Daoy (cell line): ENCODE measurements around the gene NQO1. TPM values are rescaled to one million over a fixed set of nuclear protein-coding genes. Genes with fewer than 3 reads are reported as not detected.

Experiments
- DNase-seq: peaks from one replicate; pipeline ENCODE4 v3.0.0-alpha.2; 2015; ENCODE audit warnings: low read depth
- total RNA-seq: library from RNA; depleted of rRNA; stranded (reverse); fragments of >200 nt; shearing (Covaris generic); gene quantifications from 2 replicates; pipeline ENCODE4 v1.2.3, GENCODE V29; 2014

NQO1 gene
- total RNA-seq, 1 experiment from 2014 or later, result 85.4 TPM

GRCh38 chr16:69707920-69708683 is 18.3 kb downstream of the NQO1 start:
- DNase-seq, result no peak

GRCh38 chr16:69706975-69707340 is 19.4 kb downstream of the NQO1 start:
- no peak for DNase-seq

GRCh38 chr16:69706256-69706974 is 19.9 kb downstream of the NQO1 start:
- no peak for DNase-seq

GRCh38 chr16:69703638-69704037 is 22.7 kb downstream of the NQO1 start:
- DNase-seq, result no peak

- no peak for DNase-seq
These were observed 24.5 kb downstream of the NQO1 start for GRCh38 chr16:69701866-69702265.

GRCh38 chr16:69701452-69701851 is 24.9 kb downstream of the NQO1 start:
- no peak for DNase-seq

GRCh38 chr16:69699915-69700314 is 26.4 kb downstream of the NQO1 start:
- DNase-seq, result no peak

GRCh38 chr16:69698404-69698803 is 28.0 kb downstream of the NQO1 start:
- no peak for DNase-seq

- no peak for DNase-seq
These were observed 32.4 kb downstream of the NQO1 start for GRCh38 chr16:69693916-69694315.

GRCh38 chr16:69691980-69692911 is 34.1 kb downstream of the NQO1 start:
- no peak for DNase-seq

GRCh38 chr16:69688589-69688988 is 37.8 kb downstream of the NQO1 start:
- no peak for DNase-seq

- no peak for DNase-seq
These were observed 46.0 kb downstream of the NQO1 start for GRCh38 chr16:69680358-69680757.

- no peak for DNase-seq
These were observed 53.2 kb downstream of the NQO1 start for GRCh38 chr16:69672998-69673713.

- no peak for DNase-seq
These were observed 53.9 kb downstream of the NQO1 start for GRCh38 chr16:69672315-69672997.

- DNase-seq, result no peak
These were observed 56.8 kb downstream of the NQO1 start for GRCh38 chr16:69669577-69669976.

- no peak for DNase-seq
These were observed 62.5 kb downstream of the NQO1 start for GRCh38 chr16:69663846-69664245.

GRCh38 chr16:69662901-69663300 is 63.5 kb downstream of the NQO1 start:
- no peak for DNase-seq

GRCh38 chr16:69660166-69660565 is 66.2 kb downstream of the NQO1 start:
- no peak for DNase-seq
